Cardiac atrium fibroblast (primary cell): Measurements from ENCODE around the gene WDR54. TPM values are rescaled to one million over a fixed set of nuclear protein-coding genes. Genes with fewer than 3 reads are reported as not detected.

Source experiments
- total RNA-seq: library from RNA; depleted of rRNA; stranded (reverse); fragments of >200 nt; gene quantifications from 2 replicates; pipeline ENCODE4 v1.2.3, GENCODE V29; 2015

WDR54 gene
- total RNA-seq, result 30.6 and 40.4 TPM in 2 replicates

DNA sequence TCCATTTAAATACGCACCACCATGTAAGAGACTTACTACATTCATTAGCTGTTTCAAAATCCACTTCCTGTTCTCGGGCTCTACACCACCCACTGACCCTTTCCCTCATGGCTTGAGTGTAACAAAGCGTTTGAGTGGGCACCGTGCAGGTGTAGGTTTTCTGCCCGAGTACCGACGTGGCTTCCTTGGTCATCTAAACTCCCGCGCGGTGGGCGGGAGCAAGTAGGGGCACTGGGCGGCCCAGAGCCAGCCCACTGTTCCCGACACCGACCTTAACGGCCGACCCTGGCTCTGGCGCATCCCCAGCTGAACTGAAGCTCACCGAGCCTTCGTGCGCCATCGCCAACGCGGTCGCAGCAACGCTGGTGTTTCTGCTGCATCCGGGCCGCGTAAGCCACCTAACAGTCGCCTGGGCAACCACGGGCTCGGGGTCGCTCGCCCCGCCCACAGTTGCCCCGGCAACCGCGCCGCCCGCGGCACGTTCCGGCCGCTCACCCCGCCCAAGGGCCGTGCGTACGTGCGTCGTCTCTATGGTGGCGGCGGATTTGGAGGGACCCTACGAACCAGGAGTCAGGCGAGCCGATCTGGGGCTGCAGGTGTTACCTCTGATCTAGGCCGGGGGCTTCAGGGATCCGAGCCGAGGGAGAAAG, at the start of gene WDR54, which contains the start of gene C2orf81:
WDR54 (plus strand) TSS at position 510 of the 650 bp plus-strand sequence. CDS start 424 bp downstream, outside the sequence.
C2orf81 (minus strand) TSS at position 399 of the 650 bp plus-strand sequence; CDS start at position 340, 59 bp downstream.

DNA sequence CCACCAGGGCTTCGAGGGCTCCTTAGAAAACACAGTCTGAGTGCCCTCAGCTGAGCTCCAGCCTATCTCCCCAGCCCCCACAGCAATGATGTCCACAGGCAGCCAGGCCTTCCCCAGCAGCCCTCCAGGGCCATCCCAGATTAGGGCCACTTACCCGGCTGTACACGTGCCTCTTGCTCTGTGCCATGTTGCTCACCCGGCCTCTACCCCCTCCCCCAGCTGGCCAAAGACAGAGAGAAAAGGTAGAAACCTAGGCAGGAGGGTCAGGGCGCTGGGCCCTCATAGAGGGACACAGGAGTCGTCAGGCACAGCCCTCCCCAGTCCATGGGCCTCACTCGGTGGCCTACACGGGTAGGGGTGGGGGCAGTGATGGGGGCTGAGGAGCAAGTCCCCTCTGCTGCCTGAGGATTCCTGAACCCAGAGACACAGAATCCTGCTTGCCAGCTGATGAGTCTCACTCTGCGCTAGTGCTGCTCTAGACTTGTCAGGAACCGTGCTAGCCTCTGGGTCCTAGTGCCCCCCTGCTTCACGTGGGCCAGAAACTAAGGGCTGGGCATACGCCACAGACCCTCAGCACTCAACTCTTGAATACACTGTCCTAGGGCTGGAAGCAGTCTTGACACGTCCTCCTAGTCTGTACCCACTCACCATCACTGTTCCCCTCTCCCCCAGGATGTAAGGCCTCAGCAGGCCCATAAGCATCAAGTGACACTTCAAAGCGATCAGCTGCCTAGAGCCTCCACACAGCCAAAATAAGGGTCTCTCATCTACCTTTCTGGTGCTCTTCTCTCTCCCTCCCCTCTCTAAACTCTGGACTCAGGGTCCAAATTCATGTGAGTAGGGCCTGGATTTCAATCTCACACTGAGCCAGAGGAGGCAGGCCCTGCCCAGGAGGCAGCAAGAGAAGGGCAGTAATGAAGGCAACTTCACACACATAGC, 41.4 kb upstream of the WDR54 start, which contains the start of gene DCTN1:
DCTN1 (minus strand) TSS at position 461 of the 939 bp plus-strand sequence; CDS start at position 187, 274 bp downstream.

DNA sequence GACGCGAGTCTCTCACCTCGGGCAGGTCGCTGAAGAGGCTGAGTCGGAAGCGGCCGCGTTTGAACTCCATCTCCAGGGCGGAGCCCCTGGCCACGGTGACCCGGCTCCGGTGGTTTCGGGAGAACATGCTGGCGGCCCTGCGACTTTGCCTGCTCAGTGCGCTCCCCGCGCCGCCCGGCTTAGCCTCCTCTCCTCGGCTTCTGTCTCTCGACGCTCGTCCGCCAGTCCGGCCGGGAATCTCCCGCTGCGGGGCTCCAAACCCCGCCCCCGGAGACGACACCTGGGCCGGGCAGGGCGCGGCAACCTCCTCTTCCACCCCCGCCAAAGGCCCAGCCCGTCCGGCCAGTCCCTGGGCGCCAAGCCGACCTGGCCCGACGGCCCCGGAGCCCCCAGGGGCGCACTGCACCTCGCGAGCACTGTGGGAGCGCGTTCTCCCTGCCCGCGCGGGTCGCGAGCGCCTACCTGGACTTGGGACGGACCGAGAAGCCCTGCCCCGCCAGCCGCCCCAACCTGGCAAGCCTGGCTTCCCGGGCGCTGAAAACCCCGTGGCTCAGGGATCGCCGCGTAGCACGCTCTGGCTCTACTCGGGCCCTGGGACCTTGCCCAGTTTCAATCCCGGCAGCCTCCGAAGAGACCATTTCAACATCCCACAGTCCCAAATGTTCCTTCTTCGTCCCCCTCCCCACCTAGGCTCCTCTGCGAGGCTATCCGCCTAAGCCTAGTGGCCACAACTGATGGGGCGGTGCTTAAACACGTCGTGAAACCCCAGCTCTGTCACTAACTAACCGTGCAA, 20.4 kb downstream of the WDR54 start, which contains the start of gene RTKN:
RTKN (minus strand) TSS at position 248 of the 793 bp plus-strand sequence; CDS start at position 127, 121 bp downstream.

GRCh38 chr2:74454654-74455511, 33.4 kb downstream of the WDR54 start, which contains the start of gene INO80B:
INO80B (plus strand) TSS chr2:74455087; CDS start chr2:74455117, 30 bp downstream.

DNA sequence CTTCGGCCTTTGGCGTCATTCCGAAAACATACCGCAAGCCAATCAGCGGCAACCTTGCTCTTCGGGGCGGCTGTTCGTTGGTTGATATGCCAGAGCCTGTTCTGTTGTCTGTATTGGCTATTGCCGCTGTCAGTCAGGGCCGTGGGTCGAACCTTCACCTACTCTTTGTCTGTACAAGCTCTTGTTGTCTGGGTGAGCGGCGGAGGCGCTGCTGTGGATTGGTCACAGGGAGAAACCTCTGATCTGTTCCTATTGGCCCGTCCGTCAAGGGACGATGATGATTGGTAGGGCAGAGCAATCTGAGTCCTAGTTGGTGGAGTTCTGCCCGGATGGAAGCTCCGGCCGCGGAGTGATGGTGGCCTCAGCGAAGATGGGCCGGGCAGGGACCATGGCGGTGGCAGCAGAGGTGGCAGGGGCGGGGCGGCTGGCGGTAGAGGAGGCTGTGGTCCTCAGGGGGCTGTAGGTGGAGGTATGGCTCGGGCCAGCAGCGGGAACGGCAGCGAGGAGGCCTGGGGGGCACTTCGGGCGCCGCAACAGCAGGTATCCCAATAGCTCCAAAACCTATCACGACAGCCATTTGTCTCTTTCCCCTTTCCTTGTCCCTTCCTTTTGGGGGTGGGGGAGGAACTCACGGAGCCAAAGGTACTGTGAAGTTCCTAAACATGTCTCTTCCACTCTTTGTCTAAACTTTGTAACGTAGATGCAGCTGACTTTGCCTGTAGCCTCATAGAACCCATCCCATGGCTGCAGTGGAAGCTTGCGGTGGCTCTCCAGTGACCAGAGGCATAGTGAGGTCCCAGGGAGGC, 36.8 kb downstream of the WDR54 start, which contains the start of gene WBP1:
WBP1 (plus strand) TSS at position 307 of the 806 bp plus-strand sequence; CDS start at position 472, 165 bp downstream.

GRCh38 chr2:74472086-74472944, 50.8 kb downstream of the WDR54 start, which contains the start of gene MRPL53:
MRPL53 (minus strand) TSS chr2:74472680; CDS start chr2:74472660, 20 bp downstream.

Other genes with a start within 250 kb of the WDR54 start
- 68.8 and 85.4 TPM in 2 replicates for gene MOB1A, start 242.9 kb upstream of the WDR54 start, total RNA-seq
- 181 and 208 TPM in 2 replicates for gene MTHFD2, start 223.1 kb upstream of the WDR54 start, total RNA-seq
- gene SLC4A5, start 78.3 kb upstream of the WDR54 start, total RNA-seq, result under 0.01 and 0.16 TPM in 2 replicates
- 113 and 118 TPM in 2 replicates for gene DCTN1, start 41.4 kb upstream of the WDR54 start, total RNA-seq
- gene C2orf81, start 111 bp upstream of the WDR54 start, total RNA-seq, result under 0.01 and 0.49 TPM in 2 replicates
- 14.4 and 17.7 TPM in 2 replicates for gene RTKN, start 20.2 kb downstream of the WDR54 start, total RNA-seq
- 7.5 and 23.3 TPM in 2 replicates for gene INO80B, start 33.4 kb downstream of the WDR54 start, total RNA-seq
- 63.4 and 67.9 TPM in 2 replicates for gene WBP1, start 36.7 kb downstream of the WDR54 start, total RNA-seq
- 78.3 and 84.1 TPM in 2 replicates for gene MOGS, start 43.7 kb downstream of the WDR54 start, total RNA-seq
- gene MRPL53, start 51.0 kb downstream of the WDR54 start, total RNA-seq, result 28.7 and 37.1 TPM in 2 replicates
- 6.0 and 11.0 TPM in 2 replicates for gene CCDC142, start 61.3 kb downstream of the WDR54 start, total RNA-seq
- 16.8 and 20.0 TPM in 2 replicates for gene TTC31, start 61.4 kb downstream of the WDR54 start, total RNA-seq
- 1.6 and 2.1 TPM in 2 replicates for gene LBX2, start 77.9 kb downstream of the WDR54 start, total RNA-seq
- gene PCGF1, start 86.0 kb downstream of the WDR54 start, total RNA-seq, result 8.6 and 13.2 TPM in 2 replicates
- not detected in 2 replicates for gene TLX2, start 92.7 kb downstream of the WDR54 start, total RNA-seq
- not detected in 2 replicates for gene DQX1, start 104.5 kb downstream of the WDR54 start, total RNA-seq
- gene AUP1, start 108.0 kb downstream of the WDR54 start, total RNA-seq, result 77.1 and 80.5 TPM in 2 replicates
- 10.9 and 32.0 TPM in 2 replicates for gene HTRA2, start 108.2 kb downstream of the WDR54 start, total RNA-seq
- gene LOXL3, start 132.2 kb downstream of the WDR54 start, total RNA-seq, result 76.8 and 97.7 TPM in 2 replicates
- gene DOK1, start 133.0 kb downstream of the WDR54 start, total RNA-seq, result 27.6 and 30.6 TPM in 2 replicates
- gene M1AP, start 226.6 kb downstream of the WDR54 start, total RNA-seq, result not detected in 2 replicates
- 7.0 and 9.9 TPM in 2 replicates for gene SEMA4F, start 232.5 kb downstream of the WDR54 start, total RNA-seq